Measurements from ENCODE around the gene TMEM59L.

The TMEM59L gene

DNA sequence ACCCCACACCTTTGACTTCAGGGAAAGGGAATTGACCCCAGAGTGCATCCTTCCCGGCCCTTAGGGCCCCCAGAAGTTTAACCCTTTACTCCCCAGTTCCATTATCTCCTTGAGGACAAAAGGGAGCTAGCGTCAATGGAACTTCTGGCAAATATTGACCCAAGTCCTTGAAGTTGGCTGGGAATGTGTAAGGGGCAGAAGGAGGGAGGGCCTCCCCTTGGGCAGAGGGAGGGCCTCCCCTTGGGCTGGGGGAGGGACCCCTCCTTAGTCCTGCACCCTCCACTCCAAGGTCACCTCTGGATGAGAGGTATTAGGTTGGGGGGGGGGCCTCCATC is 3.0 kb upstream of the TMEM59L start:
- no peak for DNase-seq

DNA sequence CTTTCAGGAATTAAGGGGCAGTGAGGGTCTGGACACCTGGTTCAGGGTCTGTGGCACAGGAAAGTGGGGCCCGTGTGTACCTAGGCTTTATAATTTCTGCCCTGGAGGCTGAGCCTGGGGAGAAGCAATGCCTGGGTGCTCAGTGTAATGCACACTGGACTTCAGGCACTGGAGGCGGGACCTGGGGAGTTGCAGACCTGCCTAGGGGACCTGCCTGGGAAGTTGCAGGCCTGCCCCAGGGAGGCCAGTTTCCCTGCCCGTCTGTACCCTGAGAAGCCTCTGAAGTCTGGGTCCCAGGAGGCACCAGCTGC is 2.5 kb upstream of the TMEM59L start:
- DNase-seq, result no peak

DNA sequence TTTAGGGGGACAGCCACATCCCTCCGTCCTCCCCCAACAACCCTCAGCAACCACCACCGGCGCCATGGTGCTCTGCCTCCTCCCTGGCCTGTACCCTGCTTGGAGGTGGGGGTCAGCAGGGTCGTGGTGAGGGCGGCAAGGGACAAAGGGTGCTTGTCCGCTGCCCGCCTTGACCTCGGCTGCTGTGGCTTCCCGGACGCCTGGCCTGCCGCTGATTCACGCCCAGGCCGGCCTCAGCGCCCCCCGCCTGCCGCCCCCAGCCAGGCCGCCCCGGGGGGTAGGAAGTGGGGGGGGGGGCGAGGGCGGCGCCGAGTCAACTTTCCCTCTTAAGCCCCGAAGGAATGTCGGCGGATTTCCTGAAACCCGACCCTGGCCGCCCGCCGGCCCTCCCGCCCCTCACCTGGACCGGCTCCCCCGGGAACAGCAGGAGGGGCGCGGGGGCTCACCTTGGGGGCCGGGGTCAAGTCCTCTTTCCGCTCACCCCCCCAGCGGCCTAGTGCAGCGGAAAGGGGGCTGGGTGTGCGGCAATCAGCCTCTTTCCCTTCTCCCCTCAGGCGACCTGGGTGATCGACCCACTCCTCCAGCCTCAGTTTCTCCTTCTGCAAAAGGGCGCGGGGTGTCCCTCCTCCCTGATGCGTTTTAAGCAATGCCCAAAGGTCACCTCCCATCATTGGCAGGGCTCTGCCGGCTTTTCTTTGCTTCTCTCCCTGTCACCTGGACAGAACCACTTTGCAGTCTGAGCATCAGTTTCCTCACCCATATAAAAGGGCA is 1.9 kb upstream of the TMEM59L start:
- DNase-seq, result no peak

DNA sequence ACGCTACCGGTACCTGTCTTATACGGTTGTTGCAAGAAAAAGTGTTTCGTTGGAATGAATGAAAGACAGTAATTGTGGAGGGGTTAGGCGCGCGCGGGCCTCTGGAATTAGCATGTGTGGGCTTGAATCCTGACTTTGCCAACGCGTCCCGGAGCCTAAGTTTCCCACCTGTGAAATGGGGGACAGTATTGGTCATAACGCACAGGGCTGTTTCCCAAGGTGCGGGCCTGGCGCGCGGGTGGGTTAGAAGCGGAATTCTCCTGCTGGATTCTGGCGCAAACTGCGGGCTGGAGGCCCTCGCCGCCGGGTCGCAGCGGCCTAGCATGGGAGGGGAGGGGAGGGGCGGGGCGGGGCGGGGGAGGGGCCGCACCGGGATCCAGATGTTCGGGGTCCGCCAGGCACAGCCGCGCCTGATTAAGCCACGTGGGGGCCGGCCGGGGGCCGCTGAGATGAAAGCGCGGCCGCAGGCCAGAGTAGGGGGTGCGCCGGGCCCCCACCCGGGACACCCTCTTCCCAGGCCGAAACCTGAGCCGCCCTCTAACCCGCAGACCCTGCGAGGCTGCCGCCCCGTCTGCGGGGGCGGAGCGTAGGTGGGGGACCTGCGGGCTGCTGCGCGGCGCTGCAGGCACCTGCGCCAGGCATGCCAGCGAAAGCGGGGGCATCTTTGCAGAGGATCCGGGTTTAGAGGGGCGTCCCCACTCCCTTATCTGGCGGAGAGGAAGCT is 1.2 kb upstream of the TMEM59L start:
- no peak for DNase-seq

DNA sequence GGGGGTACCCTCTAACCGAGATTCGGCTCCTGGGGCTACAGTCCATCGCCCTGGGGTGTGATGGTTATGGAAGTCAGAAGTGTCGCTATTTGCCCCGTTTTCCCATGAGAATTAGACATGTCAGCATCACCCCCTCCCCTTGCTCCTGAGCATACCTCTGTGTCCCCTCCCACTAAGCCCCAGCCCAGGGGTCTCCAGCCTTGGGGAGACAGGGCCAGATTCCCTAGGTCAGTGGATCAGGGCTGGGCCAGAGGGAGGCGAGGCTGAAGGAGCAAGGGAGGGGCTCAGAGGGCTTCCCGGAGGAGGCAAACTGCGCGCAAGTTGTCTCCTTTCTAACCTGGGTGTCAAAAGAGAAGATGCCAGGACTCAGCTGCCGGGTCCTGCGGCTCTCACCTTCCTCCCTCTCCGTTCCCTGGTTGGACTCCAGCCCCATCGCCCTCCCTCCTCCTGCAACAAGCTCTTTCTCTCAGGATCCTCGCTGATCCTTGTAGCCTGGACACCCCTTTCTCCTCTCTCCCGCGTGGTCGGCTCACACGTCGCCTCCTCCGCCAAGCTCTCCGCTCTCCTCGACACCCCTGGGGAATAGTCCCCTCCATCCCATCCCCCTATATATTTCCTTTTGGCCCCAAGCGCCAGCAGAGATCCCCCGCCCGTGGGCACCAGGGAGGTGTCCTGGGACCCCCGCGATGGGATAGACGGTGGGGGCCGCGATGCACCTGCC is 459 bp upstream of the TMEM59L start:
- no peak for DNase-seq

DNA sequence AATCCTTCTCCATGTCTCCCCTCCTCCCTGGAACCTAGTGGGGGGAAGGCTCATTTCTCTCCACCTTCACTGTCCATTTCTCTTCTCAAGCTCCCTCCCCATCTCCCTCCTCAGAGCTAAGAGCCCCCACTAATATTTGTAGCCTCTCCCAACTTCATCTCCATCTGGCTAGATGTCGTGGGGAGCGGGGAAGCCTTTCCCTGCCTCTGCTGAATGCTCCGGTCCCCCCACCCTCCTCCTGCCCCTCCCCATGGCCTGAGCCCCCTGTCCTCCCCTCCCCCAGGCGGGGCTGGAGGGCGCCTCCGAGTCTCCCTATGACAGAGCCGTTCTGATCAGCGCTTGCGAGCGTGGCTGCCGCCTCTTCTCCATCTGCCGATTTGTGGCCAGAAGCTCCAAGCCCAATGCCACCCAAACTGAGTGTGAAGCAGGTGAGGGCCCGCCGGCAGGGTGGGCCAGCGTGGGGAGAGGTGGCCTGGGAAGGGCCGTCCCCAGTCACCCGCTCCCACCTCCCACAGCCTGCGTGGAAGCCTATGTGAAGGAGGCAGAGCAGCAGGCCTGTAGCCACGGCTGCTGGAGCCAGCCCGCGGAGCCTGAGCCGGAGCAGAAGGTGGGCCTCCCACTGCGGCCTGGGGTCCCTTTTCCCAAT is 1.0 kb downstream of the TMEM59L start:
- DNase-seq, result no peak

DNA sequence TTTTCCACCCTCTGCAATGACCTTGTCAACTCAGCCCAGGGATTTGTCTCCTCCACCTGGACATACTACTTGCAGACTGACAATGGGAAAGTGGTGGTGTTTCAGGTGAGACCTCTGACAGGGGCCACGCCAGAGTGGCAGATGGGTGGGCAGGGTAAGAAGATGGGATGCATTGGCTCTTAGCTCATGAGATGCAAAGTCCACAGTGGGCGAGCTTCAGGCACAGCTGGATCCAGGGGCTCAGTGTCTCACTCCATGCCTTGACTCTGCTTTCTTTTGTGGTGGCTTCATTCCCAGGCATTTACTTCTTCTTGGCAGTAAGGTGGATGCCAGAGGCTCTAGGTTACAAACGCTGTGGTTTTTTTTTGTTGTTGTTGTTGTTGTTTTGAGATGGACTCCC is 3.4 kb downstream of the TMEM59L start:
- no peak for DNase-seq

DNA sequence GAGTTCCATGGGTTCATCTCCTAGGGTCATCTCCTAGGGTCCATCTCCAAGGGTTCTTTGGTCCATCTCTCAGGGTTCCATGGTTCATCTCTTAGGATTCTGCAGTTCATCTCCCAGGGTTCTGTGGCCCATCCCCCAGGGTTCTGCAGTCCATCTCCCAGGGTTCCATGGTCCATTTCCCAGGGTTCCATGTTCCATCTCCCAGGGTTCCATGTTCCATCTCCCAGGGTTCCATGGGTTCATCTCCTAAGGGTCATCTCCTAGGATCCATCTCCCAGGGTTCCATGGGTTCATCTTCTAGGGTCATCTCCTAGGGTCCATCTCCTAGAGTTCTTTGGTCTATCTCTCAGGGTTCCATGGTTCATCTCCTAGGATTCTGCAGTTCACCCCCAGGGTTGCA is 4.9 kb downstream of the TMEM59L start:
- DNase-seq, result no peak

DNA sequence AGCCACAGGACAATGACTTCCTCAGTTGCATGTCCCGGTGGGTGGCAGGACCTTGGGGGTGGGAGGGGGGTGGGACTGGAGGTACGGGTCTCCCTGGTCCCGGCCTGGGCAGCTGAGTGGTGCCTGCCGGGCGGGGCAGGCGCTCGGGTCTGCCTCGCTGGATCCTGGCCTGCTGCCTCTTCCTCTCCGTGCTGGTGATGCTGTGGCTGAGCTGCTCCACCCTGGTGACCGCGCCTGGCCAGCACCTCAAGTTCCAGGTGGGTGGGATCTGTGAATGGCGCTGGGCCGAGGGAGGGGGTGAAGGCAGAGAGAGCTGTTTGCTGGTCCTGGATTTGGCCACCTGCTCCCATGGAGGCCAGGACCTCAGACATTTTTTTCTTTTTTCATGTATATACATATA is 5.6 kb downstream of the TMEM59L start:
- no peak for DNase-seq

DNA sequence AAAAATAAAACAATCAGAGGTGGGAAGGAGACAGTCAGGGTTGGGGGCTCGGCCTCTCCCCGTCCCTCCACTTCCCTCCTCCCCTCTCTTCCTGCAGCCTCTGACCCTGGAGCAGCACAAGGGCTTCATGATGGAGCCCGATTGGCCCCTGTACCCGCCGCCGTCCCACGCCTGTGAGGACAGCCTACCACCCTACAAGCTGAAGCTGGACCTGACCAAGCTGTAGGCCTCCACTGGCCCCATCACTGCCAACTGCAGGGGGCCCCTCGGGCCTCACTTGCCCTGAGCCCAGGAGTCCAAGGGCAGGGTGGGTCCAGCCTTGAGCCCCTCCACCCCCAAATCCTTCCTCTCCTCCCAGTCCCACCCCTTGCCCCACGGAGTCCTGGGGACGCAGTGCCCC is 7.6 kb downstream of the TMEM59L start:
- DNase-seq, result no peak

DNA sequence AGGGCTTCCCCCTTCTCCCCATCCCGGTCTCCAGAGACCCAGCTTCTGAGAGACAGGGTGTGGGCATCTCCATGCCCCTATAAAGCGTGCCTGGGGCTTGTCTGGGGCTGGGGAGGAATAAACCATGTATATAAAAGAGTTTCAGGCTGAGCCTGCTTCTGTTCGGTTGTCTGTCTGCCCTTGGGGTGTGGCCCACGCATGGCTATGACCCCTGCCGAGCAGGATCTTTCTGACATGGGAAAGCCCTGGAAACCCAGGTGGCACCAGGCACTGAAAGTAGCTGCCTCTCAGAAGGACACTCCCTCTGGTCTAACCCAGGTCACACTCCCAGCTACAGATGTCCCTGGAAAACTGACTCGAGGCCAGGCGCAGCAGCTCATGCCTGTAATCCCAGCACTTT is 8.2 kb downstream of the TMEM59L start:
- no peak for DNase-seq

DNA sequence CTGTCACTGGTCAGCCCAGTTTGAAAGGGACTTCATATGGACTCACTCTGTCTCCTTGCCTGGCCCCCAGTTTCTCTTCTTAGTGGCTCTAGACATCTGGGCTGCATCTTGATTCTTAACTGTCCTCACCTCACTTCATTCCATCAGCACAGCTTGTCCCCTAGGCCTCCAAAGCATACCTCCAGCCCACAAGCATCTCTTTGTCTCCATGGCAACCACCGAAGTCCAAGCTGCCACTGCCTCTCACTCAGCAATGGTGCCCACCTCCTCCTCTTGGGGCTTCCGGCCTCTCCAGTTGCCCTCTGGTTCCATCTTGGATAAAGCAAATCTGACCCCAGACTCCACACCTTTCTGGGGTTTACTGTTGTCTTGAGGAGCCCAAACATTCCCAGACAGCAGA is 14.2 kb downstream of the TMEM59L start:
- no peak for DNase-seq

DNA sequence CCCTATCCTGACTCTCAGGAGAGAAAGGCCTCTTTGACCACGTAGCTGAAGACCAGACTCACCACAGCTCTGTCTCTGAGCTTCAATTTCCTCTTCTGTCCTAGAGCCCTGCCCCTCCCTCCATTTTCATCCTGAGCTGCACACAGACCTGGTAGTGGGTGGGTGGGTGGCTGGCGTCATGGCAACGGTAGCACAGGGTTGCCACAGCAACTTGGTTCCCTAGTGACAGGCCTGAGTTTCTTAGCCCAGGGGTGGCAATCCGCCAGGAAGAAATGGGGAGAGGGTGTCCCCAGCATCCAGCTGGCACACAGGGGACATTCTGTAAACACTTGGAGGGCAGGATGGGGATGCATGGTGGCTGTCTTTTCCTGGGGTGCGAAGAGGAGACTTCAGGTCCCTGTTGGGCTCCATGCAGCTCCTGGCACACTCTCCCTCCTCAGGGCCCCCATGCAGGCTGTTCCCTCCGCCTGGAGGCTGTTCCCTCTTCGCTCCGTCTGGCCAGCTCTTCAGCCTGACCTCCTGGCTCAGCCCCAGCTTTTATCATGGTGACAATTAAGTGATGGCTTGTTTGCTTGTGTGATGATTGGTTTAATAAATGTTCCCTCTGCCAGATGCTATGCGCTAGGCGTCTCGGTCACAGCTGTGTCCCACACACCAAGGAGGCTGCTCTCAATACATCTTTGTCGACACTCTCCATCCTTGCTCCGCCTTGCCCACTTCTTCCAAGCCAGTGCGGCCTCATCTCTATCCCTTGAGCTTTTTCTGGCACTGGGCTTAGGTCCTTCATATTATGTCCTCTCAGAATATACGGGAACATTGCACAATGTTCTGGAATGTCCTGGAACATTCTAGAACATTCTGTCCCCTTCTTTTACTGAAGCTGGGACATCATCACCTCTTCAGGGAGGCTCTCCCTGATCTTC is 16.8 kb downstream of the TMEM59L start:
- DNase-seq, result no peak

DNA sequence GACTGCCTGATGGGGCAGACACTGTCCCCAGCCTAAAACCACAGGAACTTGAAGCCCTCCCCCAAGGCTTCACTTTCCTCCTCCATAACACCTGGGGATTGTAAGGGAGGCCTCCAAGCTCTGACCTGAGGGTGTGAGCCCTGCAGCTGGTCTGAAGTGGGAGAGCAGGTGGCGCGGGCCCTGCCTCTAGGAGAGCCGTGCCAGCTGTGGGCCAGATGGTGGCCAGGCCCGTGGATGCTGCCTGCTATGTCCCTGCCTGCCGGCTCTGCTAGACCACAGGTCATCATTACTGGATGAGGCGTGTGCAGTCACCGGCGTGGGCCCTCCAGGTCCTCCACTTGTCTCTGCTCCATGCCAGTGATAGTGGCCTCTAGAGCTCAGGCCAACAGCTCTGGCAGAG is 20.7 kb downstream of the TMEM59L start:
- DNase-seq, result no peak

DNA sequence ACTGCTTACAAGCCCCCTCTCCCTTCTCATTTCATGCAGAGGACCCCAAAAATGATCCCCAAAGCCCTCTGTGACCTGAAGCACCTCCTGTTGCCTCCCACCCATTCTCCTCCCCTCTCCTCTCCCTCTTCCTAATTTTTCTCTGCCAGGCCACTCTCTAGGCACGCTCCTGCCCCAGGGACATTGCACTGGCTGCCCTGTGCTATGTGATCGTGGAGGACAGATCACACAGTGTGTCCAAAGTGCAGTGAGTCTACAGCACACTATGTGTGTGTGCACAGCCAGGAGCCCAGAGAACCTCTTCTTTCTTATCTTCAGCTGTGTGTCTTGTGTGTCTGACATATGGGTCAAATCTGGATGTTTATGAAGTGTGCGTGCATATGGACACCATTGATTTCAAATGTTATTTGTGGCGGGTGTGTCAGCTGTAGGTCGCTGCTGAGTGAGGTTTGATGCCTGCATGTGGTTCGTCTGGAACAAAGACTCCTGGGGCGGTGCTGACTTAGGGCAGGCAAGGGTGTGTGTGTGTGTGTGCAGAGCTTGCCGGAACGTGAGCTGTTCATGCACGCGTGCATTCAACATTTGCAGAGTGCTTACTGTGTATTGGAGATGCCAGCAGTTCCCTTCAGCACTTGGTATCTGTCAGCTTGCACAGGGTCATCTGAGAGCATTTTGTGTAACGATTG is 22.1 kb downstream of the TMEM59L start:
- no peak for DNase-seq

DNA sequence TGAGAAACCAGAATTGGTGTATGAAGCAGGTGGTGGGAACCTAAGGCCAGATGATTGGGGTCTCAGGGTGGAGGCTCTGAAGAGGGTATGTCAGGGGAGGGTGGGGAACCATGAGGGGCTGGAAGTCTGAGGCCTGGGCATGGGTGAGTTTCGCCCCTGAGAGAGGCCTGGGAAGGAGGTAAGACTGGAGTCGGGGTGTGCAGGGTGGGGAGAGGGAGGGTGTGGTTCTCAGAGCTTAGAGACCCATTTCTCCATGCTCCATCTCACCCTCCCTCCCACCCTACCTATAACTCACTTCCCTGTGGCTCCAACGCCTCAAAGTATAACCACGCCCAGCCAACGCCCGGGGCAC is 23.1 kb downstream of the TMEM59L start:
- DNase-seq, result no peak

DNA sequence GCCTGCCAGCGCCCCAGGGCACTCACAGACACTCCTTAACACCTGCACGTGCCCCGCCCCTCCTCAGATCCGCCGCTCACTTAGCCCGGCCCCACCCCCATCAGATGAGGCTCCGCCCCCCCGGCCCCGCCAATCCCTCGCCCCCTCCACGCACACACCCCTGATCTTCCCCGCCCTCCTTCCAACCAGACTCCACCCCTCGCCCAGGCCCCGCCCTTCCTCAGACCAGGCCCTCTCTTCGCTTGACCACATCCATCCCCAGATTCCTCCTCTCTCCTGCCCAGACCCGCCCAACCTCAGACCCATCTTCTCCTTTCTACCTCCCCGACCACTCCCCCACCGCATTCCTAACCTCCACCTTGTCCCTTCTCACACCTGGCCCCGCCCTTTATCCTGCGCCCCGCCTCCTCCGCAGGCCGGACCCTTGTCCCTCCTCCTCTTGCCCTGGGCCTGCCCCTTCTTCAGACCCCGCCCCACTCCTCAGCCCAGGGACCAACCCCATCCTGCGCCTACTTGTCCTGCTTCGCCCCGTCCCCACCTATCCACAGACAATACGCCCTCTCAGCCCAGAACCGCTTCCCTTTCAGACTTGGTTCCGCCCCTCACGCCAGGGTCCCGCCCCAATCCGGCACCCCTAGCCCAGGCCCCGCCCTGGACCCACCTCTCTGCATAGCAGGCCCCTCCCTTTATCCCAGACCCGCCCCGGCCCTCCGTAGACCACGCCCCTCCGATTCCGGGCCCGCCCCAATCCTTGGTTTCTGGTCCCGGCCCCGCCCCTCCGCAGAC is 23.7 kb downstream of the TMEM59L start:
- peak; percentile 97 to 100 for DNase-seq

DNA sequence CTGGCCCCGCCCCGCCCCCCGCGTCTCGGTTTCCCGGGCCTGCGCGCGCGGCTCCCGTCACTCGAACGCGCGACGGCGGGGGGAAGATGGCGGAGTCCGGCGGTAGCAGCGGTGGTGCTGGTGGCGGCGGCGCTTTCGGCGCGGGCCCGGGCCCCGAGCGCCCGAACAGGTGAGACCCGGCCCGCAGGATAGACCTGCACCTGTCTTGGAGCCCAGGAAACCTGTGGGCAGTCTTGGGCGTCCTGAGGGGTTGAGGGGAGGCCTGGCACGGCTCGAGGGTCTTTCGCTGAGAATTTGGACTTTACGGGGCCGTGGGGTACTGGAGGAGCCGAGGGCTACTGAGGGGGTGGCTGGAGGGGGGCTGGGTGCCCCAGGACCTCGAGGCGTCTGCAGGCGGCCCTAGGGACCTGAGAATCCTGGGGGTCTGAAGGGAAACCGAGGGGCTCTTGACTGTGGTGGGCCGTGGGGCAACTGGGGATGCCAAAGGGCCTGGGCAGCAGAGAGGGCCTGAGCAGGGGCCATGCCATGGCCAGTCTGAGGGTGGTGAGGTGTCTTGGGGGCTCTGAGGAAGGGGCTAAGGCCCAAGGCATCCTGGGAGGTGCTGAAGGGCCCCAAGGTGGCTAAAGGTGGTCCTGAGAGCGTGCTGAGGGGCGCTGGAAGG is 24.4 kb downstream of the TMEM59L start, which contains the start of gene KLHL26:
KLHL26 (plus strand) TSS at position 60 of the 661 bp plus-strand sequence; CDS start at position 87, 27 bp downstream.
- no peak for DNase-seq

DNA sequence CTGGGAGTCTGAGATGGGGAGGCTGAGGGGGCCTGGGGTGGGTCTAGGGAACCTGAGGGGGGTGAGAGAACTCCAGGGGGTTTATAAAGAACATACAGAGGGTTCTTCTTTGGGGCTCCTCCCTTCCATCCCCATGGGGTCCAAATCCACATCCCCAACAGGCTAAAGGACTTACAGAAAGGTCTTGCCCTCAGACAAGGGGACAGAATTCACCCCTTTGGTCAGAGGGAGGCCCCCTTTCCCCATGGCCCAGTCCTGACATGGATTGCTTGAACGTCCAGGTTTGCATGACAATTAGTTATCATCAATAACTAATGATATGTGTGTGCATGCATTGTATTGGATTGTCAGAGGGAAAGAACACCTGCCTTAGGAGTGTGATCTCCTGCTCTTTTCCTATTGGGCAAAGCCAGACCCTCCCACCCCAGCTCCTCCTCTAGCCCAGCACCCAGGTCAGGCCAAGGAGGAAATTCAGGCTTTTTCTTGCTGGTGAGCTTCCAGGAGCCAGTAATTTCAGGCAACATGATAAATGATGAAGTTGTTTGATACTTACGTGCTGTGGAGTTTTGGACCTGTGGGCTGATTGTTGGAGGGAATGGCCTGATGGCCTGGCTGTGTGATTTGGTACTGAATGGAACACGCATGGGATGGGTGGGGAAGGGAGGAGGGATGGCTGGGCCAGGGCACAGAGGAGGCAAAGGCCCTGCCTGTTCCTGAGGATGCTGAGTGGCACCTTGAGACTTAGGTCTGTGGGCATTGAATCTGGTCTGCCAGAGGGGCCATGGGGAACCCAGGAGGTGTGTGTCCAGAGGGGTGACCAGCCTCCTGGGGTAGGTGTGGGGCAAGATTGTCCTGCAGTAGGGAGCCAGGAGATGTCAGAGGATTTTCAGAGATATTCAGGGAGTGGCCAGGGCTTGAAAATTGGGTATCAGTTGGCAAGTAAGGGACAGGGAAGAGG is 25.3 kb downstream of the TMEM59L start:
- no peak for DNase-seq
